Measurements from ENCODE around the gene IVD.

Gene IVD

DNA sequence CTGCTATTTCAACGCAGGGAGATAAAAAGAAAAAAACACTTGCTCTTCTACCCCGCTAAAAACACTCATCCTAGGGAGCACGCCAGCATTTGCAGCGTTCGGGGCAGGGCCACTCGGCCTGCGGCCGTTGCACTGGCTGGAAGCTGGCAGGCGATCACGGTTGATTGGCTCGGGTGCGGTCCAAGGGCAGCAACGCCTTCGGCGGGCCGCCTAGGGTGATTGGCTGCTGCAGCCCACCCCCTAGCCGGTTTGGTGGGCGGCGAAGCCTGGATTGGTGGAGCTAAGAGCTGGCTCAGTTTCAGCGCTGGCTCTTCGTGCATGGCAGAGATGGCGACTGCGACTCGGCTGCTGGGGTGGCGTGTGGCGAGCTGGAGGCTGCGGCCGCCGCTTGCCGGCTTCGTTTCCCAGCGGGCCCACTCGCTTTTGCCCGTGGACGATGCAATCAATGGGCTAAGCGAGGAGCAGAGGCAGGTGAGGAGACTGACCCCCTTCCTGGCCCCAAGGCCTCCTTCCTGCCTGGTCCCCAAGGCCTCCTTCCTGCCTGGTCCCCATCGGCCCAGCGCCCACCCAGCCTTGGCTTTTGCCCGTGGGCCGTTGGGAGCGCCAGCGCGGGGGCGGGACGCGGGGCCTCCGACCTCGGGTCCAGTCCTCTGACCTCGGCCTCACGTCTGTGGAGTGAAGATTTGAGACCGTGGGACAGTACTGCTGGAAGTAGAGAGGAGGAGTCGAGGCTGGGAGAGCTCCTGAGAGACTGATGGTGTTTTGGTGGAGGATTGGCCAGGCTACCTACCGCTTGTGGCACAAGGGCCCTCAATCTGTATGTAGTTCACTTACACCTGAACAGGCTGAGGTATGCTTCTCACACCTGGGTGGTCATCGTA, at the start of gene IVD:
TSS of gene IVD (plus strand) at position 295 of the 881 bp plus-strand sequence. CDS start at position 328, 33 bp downstream.
- peak; percentile 54 for DNase-seq

DNA sequence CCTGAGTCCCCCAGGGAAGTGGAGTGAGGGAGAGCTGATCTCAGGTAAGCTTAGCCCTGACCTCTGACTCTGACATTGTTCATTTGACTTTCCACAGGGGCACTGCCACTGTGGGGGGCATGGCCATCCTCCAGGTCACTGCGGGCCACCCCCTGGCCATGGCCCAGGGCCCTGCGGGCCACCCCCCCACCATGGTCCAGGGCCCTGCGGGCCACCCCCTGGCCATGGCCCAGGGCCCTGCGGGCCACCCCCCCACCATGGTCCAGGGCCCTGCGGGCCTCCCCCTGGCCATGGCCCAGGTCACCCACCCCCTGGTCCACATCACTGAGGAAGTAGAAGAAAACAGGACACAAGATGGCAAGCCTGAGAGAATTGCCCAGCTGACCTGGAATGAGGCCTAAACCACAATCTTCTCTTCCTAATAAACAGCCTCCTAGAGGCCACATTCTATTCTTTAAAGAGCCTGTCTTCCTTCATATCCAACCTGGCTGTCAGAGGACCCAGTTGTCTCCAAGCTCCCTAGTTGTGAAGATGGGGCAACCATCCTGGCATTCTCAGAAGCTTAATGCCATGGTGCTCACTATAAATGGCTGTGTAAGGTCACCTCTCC, 49.5 kb upstream of the IVD start:
- no peak for DNase-seq

DNA sequence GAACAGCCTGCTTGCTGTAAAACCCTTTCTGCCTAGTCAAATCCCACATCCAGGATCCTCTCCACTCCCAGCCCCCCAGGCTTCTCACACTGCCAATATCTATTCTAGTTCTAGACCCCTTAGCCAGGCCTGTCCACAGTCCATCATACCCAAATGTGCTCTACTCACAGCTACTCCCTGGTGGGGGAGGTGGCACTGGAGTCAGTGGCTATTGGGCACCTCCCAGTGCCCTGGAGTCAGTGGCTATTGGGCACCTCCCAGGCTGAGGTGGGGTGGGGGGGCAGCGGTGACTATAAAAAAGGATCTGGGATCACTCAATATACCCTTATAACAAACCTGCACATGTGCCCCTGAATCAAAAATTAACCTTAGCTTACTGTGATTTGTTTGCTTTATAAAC, 48.3 kb upstream of the IVD start:
- no peak for DNase-seq

DNA sequence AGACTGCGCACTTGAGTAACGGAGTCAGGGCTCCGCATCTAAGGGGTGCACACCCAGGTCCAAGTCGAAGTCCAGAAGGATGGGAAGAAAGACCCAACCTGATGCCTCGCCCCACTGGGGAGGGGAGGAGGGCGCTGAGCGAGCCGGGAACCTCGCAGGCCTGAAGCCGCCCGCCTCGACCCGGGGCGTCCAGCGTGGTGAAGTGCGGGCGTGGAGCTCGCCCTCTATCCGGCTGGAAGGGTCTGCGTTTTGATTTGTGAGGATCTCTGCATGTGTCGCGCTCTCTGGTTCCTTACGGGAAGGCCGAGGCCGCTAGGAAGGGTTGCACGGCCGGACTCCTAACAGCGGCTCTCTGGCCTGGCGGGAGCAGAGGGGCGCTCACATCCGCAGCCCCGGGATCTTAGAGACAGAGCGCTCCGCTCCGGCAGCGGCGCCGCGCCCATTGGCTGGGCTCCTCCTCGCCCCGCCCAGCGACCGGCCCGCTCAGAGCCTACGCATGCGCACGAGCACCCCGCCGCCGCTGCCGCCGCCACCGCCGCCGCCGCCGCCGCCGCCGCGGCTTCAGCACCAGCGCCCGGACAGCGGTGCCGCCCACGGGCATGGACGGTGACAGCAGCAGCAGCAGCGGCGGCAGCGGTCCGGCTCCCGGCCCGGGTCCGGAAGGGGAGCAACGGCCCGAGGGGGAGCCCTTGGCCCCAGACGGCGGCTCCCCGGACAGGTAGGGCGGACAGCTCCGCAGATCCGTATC, 47.7 kb upstream of the IVD start, which contains the start of gene DISP2:
TSS of gene DISP2 (plus strand) at position 497 of the 748 bp plus-strand sequence. CDS start at position 600, 103 bp downstream.
- no peak for DNase-seq

DNA sequence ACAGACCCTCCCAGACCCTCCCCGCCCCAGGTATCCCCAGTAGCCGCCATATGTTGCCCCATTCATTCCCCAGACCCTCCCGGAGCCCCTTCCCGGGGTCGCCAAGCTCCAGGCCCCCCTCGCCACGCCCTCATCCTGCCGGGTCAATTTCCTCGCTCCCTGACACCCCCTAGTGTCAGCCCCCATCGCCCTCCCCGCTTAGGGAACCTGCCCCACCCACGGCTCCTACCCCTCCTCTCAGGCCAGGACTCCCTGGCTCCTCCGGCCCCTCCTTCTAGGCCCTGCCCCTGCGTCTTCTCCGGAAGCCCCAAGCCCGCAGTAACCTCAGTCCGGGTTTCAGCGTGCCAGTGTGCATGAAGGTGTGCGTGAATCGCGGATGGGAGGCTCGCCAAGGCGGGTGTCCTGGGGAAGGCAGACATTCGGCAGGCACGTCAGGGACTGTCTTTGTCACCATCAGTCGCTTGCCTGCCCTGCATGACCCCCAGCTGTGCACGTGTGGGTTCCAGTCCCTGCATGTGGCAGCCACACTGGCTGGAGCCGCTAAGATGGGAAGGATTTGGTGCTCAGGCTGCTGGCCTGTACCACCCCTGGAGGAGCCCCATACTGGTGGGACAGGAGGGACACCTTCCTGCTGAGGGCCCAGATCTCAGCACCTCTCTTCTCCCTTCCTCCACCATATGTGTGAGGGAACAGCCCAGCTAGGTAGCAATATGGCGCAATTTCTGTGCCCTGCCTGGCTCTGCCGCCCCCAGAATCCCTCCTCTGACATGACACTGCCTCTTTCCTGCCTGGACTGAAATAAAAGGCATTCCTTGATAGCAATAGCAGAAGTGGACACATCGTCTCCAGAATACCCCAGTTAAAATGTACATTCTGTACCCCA, 46.9 kb upstream of the IVD start:
- DNase-seq: no peak

DNA sequence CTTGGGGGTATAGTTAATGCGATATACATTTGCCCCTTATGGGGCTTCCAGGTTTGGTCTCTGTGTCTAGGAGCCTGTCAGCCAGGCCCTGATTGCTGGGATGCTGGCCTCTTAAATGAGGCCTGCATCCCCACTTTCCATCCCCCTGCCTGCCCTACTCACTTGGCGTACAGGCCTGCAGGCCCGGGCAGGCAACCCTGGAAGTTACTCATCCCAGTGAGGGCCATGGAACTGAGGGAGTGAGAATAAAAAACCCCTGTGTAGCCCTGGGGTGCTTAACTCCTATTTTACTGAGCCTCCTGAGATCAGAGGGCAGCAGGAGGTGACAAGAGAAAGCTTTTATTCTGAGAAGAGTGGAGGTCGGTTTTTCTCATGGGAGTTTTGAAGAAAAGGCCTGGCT, 45.6 kb upstream of the IVD start:
- no peak for DNase-seq

DNA sequence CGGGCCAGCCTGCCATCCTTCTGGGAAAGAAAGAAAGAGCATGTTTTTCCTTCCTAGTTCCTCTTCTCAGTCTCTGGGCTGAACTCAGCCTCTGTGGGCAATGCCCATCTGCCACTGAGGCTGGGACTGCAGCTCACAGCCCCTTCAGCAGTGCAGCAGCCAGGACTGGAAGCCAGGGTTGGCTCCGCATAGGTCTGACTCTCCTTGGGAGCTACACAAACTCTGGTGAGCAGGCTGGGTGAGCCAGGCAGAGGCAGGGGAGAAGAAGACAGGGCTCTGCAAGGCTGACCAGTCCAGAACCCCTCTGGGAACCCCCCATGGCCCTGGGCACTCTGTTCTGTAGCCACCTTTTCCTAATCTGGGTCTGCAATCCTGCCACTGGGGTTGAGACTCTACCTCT, 44.0 kb upstream of the IVD start:
- DNase-seq: no peak

DNA sequence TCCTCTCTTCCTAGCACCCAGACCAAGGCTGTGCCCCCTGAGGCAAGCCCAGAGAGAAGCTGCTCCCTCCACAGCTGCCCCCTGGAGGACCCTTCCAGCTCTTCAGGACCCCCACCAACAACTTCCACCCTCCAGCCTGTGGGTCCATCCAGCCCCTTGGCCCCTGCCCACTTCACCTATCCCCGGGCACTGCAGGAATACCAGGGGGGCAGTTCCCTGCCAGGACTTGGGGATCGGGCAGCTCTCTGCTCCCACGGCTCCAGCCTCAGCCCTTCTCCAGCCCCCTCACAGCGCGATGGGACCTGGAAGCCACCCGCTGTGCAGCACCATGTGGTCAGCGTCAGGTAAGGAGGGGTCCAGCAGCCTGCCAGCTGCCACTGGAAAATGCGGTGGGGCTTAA, 42.0 kb upstream of the IVD start:
- no peak for DNase-seq

DNA sequence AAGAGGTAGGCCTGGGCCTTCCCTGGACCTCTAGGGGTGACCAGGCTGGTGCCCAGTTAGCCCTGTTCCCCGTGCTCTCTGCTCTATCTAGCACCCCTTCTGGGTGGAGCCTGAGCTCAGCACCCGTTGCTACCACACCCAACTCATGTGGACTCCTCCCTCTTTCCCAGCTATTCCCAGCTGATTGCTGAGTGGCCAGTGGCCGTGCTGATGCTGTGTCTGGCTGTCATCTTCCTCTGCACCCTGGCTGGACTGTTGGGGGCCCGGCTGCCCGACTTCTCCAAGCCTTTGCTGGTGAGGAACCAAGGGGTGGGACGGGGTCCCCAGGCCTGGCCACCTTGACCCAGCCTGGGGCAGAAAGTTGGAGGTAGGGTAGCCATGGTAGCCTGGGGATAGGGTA, 41.3 kb upstream of the IVD start:
- no peak for DNase-seq

DNA sequence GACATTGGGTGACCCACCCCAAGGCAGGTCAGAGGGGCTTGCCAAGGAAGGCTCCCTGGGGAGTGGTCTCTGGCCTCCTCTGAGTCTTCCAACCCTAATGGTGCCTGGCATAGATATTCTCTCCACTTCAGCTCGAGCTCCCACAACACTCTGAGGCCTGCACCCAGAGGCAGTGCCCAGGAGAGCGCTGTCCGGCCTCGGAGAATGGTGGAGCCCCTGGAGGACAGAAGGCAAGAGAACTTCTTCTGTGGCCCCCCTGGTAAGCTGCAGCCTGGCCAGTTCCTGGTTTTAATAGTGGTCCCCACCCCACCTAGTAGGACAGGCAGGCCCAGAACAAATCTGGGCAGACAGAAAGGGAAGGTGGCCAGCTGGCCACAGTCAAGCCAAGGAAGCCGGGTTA, 40.6 kb upstream of the IVD start:
- DNase-seq: no peak

DNA sequence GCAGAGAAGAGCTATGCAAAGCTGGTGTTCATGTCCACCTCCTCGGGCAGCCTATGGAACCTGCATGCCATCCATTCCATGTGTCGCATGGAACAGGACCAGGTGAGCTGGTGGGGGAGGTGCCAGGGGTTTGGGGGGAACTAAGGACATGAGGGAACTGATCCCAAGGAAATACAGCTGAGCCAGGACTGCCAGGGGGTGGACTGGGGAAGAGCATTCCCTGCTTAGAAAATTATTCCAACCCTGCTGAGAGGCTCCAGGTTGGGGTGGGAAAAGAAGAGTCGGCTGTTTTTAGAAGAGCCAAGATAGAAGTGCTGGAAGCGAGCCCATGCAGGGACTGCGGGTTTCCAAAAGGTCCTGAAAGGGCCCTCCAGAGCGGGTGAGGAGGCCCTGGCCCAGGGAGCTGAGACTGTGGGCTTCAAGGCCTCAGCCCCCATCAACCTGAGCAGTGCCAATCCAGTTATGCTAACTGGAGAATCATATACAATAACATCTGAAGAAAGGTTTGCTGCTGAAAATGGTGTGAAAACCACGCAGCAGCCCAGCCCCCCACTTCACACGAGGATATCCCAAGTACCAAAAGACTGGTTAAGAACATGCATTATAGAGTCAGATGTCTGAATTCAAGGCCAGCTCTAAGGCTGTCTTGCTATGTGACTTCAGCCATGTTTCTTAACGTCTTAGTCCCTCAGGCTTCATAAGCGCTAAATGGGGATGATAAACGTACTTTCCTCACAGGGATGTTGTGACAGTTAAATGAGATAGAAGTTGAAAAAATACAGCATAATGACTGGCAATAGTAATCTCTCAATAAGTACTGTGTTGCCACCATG, 39.8 kb upstream of the IVD start:
- no peak for DNase-seq

DNA sequence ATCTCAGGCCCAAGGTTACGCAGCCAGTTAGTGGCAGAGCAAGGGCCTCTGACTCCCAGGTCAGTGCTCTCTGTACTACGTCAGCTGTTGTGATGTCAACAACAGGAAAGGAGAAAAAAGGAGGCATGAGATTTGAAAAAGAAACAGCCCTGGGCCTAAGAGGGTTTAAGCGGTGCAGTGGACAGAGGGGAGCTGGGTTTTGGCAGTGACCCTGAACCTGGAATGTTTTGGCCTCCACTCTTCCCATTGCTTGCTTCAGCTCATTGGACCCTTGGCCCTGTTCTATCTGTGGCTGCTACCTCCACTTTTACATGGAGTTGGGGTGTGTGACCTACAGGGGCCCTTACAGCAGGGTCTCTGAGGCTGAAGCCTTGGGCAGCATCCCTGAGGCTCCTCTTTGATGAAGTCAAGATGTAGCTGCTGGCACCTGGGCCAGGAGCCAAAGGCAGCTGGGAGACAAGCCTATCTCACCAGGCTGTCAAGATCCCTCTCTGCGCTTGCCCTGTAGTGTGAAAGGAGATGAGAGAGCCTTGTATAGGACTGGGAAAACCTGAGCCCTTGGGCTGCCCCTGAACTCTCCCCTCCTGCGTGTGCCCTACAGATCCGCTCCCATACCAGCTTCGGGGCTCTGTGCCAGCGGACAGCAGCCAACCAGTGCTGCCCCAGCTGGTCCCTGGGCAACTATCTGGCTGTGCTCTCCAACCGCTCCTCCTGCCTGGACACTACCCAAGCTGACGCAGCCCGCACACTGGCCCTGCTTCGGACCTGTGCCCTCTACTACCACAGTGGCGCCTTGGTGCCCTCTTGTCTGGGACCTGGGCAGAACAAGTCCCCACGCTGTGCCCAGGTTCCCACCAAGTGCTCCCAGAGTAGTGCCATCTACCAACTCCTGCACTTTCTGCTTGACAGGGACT, 38.9 kb upstream of the IVD start:
- DNase-seq: no peak

DNA sequence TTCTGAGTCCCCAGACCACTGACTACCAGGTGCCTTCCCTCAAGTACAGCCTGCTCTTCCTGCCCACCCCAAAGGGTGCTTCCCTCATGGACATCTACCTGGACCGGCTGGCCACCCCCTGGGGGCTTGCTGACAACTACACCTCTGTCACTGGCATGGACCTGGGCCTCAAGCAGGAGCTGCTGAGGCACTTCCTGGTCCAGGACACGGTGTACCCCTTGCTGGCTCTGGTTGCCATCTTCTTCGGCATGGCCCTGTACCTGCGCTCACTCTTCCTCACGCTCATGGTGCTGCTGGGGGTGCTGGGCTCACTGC, 38.3 kb upstream of the IVD start:
- DNase-seq: no peak

DNA sequence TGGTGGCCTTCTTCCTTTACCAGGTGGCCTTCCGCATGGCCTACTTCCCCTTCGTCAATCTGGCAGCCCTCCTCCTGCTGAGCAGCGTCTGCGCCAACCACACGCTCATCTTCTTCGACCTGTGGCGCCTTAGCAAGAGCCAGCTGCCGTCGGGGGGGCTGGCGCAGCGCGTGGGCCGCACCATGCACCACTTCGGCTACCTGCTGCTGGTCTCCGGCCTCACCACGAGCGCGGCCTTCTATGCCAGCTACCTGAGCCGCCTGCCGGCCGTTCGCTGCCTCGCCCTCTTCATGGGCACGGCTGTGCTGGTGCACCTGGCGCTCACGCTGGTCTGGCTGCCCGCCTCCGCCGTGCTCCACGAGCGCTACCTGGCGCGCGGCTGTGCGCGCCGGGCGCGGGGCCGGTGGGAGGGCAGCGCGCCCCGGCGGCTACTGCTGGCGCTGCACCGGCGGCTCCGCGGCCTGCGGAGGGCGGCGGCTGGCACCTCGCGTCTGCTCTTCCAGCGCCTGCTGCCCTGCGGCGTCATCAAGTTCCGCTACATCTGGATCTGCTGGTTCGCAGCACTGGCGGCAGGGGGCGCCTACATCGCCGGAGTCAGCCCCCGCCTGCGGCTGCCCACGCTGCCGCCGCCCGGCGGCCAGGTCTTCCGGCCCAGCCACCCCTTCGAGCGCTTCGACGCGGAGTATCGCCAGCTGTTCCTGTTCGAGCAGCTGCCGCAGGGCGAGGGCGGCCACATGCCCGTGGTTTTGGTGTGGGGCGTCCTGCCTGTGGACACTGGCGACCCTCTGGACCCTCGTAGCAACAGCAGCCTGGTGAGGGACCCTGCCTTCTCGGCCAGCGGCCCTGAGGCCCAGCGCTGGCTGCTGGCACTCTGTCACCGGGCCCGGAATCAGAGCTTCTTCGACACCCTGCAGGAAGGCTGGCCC, 37.6 kb upstream of the IVD start:
- no peak for DNase-seq

DNA sequence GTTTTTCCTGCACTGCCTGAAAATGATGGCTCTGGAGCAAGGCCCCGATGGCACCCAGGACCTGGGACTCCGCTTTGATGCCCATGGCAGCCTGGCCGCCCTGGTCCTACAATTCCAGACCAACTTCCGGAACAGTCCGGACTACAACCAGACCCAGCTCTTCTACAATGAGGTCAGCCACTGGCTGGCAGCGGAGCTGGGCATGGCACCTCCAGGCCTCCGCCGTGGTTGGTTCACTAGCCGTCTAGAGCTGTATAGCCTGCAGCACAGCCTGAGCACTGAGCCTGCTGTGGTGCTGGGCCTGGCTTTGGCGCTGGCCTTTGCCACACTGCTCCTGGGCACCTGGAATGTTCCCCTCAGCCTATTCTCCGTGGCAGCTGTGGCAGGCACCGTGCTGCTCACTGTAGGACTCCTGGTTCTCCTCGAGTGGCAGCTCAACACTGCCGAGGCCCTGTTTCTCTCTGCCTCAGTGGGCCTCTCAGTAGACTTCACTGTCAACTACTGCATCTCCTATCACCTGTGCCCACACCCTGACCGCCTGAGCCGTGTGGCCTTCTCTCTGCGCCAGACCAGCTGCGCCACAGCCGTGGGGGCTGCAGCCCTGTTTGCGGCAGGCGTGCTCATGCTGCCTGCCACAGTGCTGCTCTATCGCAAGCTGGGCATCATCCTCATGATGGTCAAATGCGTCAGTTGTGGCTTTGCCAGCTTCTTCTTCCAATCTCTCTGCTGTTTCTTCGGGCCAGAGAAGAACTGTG, 36.7 kb upstream of the IVD start:
- no peak for DNase-seq

DNA sequence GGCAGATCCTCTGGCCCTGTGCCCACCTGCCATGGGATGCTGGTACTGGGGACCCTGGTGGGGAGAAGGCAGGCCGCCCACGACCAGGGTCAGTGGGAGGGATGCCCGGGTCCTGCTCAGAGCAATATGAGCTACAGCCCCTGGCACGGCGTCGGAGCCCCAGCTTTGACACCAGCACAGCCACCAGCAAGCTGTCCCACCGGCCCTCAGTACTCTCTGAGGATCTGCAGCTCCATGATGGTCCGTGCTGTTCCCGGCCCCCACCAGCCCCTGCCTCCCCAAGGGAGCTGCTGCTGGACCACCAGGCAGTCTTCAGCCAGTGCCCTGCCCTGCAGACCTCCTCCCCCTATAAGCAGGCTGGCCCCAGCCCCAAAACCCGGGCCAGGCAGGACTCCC, 36.1 kb upstream of the IVD start:
- no peak for DNase-seq

DNA sequence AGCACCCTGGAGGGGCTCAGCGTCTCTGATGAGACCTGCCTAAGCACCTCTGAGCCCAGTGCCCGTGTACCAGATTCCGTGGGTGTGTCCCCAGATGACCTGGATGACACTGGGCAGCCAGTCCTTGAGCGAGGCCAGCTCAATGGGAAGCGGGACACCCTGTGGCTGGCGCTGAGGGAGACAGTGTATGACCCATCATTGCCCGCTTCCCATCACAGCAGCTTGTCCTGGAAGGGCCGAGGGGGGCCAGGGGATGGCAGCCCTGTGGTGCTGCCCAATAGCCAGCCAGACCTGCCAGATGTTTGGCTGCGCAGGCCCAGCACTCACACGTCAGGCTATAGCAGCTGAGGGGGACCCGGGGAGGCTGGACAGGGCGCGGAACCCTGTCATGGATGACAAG, 35.6 kb upstream of the IVD start:
- DNase-seq: no peak

DNA sequence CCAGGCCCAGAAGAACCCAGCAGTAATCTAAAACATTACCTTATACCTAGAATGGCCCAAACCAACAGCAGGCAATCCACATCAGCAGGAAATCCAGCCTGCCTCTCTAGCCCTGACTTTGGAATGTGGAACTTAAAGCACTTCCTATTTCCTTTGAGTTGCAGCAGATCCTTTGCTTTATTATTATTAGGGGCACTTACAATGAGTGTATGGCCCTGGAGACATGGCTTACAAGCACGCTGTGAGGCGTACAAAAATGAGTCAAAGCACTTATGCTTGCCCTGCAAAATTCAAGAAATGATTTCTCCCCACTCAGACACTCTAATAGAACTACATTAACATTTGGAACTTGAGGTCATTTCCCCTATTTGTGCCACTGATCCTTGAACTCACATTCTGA, 32.6 kb upstream of the IVD start:
- DNase-seq: no peak

DNA sequence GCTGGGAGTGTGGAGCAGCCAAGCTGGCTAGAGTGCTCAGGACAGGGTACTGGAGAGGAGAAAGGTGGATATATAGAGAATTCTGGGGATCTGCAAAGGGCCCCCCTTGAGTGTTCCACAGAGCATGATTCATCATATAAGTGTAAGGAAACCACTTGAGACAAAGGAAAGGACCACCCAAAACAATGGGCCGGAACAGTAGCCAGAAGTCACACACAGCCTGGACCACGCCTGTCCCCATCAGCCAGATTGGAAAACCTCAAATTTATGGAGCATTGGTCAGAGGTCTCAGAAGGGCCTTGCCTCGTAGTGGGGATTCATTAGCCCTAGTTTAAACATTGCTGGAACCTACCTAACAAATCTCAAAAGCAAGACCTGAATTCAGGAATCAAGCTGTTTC, 28.0 kb upstream of the IVD start:
- no peak for DNase-seq

Measured in NCI-H1417 treated with DMSO at 0.1 percent for 48 hours (cell line).